K562 (cell line): ENCODE data around the gene CTXND1. TPM values are rescaled to one million over a fixed set of nuclear protein-coding genes. Genes with fewer than 3 reads are reported as not detected.

Experiments
- ATAC-seq: fragments of 200-7000 bp; cut with Tn5 transposase; 3 replicates; pipeline ENCODE4 v1.9.1; 2020; ENCODE audit warnings: moderate library complexity
- BruUV-seq: library from RNA; stranded (reverse); fragments of 400-500 nt; replicated peaks from 2 replicates; lab custom pipeline; 2021; lab: Mats Ljungman, UMichigan
- CTCF ChIA-PET: fragments of 300-600 bp; formaldehyde crosslinking; extraction: SDS; loops from one replicate; lab custom pipeline; 2021; ENCODE audit warnings: low intra/inter-chr PET ratio; lab: Yijun Ruan, JAX
- POLR2A ChIA-PET: fragments of 300-600, 350-650 bp; sonication (Branson Sonifier 250); formaldehyde crosslinking; extraction: SDS; loops from one replicate; lab custom pipeline; 2021; ENCODE audit warnings: antibody characterized with exemption, inconsistent platforms; lab: Yijun Ruan, JAX
- DNase-seq, 4 experiments: peaks; one replicate each; pipeline versions ENCODE4 v3.0.0 to v3.0.0-alpha.2; 2011 to 2018; ENCODE audit warnings: low spot score in 3 of 4, mixed read lengths in 3 of 4; ENCODE audit errors: extremely low read depth in 1 of 4
- FAIRE-seq: peaks from 2 replicates; lab custom pipeline; 2011; peaks lifted over from hg19 to GRCh38; lab: Jason Lieb, UNC
- H2AFZ ChIP-seq: 2 replicates; pipeline ENCODE4 v1.6.0; 2011; ENCODE audit warnings: low read depth, low read length, control low read depth, inconsistent platforms
- H3K27ac ChIP-seq: fragments of 200-600 bp; 3 replicates; pipeline ENCODE4 v1.8.0; 2011; ENCODE audit warnings: low read depth, mild to moderate bottlenecking, control low read depth, inconsistent platforms, low read length, moderate library complexity, mixed read lengths; ENCODE audit errors: extremely low read depth
- H3K27me3 ChIP-seq, 2 experiments: fragments of 300-600 bp in 1 of 2; 2 replicates in 1 of 2; 3 replicates in 1 of 2; pipeline versions ENCODE4 v1.6.0 to v1.8.0; 2011; ENCODE audit warnings: inconsistent platforms in 2 of 2, low read length in 2 of 2, mild to moderate bottlenecking in 1 of 2, mixed read lengths in 1 of 2, moderate library complexity in 1 of 2; ENCODE audit not compliant: control insufficient read depth in 2 of 2, insufficient read depth in 2 of 2
- H3K36me3 ChIP-seq: fragments of 300-600 bp; 3 replicates; pipeline ENCODE4 v1.8.0; 2011; ENCODE audit warnings: mild to moderate bottlenecking, low read length, inconsistent platforms; ENCODE audit not compliant: control insufficient read depth, insufficient read depth
- H3K4me1 ChIP-seq, 2 experiments: fragments of 200-600 bp in 1 of 2; replicated peaks in 1 of 2; 2 replicates in 1 of 2; 3 replicates in 1 of 2; pipeline versions ENCODE4 v1.5.1 to v1.8.0; 2011; ENCODE audit warnings: inconsistent platforms in 2 of 2, low read length in 2 of 2, mild to moderate bottlenecking in 1 of 2, mixed read lengths in 1 of 2, moderate library complexity in 1 of 2; ENCODE audit not compliant: control insufficient read depth in 2 of 2, insufficient read depth in 2 of 2
- H3K4me2 ChIP-seq: 2 replicates; pipeline ENCODE4 v1.6.1; 2011; ENCODE audit warnings: low read length, control low read depth, inconsistent platforms, mixed read lengths; ENCODE audit not compliant: insufficient read depth
- H3K4me3 ChIP-seq: fragments of 200-600 bp; sonication (generic), shearing (Covaris generic); 2 replicates; pipeline ENCODE4 v1.5.1; 2016; ENCODE audit warnings: control low read depth, inconsistent platforms
- H3K79me2 ChIP-seq: fragments of 200-600 bp; 3 replicates; pipeline ENCODE4 v1.8.0; 2011; ENCODE audit warnings: low read length, inconsistent platforms; ENCODE audit not compliant: control insufficient read depth, insufficient read depth
- H3K9ac ChIP-seq, 2 experiments: 2 replicates each; pipeline versions ENCODE4 v1.6.0 to v1.6.1; 2011; ENCODE audit warnings: low read depth in 2 of 2, low read length in 2 of 2, control low read depth in 1 of 2, inconsistent platforms in 1 of 2, mild to moderate bottlenecking in 1 of 2, mixed read lengths in 1 of 2; ENCODE audit not compliant: insufficient read depth in 1 of 2
- H3K9me1 ChIP-seq: one replicate; pipeline ENCODE4 v1.6.0; 2011; ENCODE audit warnings: inconsistent platforms, mild to moderate bottlenecking, low read length, moderate library complexity; ENCODE audit not compliant: control insufficient read depth, insufficient read depth
- H3K9me3 ChIP-seq: replicated peaks from 2 replicates; pipeline ENCODE4 v1.5.1; 2011; ENCODE audit warnings: low read depth, low read length, inconsistent platforms; ENCODE audit not compliant: control insufficient read depth, insufficient read depth
- H4K20me1 ChIP-seq: replicated peaks from 2 replicates; pipeline ENCODE4 v1.6.1; 2011; ENCODE audit warnings: low read length, inconsistent platforms, mixed read lengths; ENCODE audit not compliant: control insufficient read depth, insufficient read depth
- FOXA1 ChIP-seq: fragments of 450-650 bp; IDR thresholded peaks from 2 replicates; pipeline ENCODE4 v1.6.1; 2016; ENCODE audit warnings: mild to moderate bottlenecking, borderline replicate concordance
- KLF1 ChIP-seq: fragments of 450-650 bp; IDR thresholded peaks from 2 replicates; pipeline ENCODE4 v1.6.1; 2016; ENCODE audit warnings: missing genetic modification characterization, missing compliant biosample characterization
- LCOR ChIP-seq: sonication (generic); formaldehyde crosslinking; IDR thresholded peaks from 2 replicates; pipeline ENCODE4 v1.8.0; 2022; ENCODE audit warnings: mild to moderate bottlenecking, missing genetic modification reagents
- MCM5 ChIP-seq: fragments of 450-650 bp; IDR thresholded peaks from 2 replicates; pipeline ENCODE4 v1.6.1; 2016; ENCODE audit warnings: low read depth
- NR4A1 ChIP-seq, 2 experiments: fragments of 250-450 bp in 1 of 2; fragments of 450-650 bp in 1 of 2; sonication (Bioruptor Pico) in 1 of 2; IDR thresholded peaks; 2 replicates each; pipeline versions ENCODE4 v1.4.0 to v1.6.1; 2016 to 2020; ENCODE audit warnings: mild to moderate bottlenecking in 2 of 2, missing compliant biosample characterization in 1 of 2, missing genetic modification characterization in 1 of 2, moderate library complexity in 1 of 2
- PPARD ChIP-seq: fragments of 250-450 bp; sonication (Bioruptor Pico); IDR thresholded peaks from 2 replicates; pipeline ENCODE4 v1.8.0; 2022; ENCODE audit warnings: inconsistent platforms, mild to moderate bottlenecking, moderate library complexity
- SAFB2 ChIP-seq: fragments of 200-400 bp; formaldehyde crosslinking; IDR thresholded peaks from 2 replicates; pipeline ENCODE4 v1.6.1; 2018; ENCODE audit warnings: borderline replicate concordance, low read length, low read depth, moderate library complexity; ENCODE audit not compliant: severe bottlenecking
- SMARCA4 ChIP-seq: fragments of 450-650 bp; IDR thresholded peaks from 2 replicates; pipeline ENCODE4 v1.6.1; 2016
- SUPT5H ChIP-seq: fragments of 450-650 bp; IDR thresholded peaks from 2 replicates; pipeline ENCODE4 v1.6.1; 2016
- ZBTB1 ChIP-seq: sonication (generic); formaldehyde crosslinking; IDR thresholded peaks from 2 replicates; pipeline ENCODE4 v1.8.1; 2023; ENCODE audit warnings: missing genetic modification reagents, low read depth, mild to moderate bottlenecking, borderline replicate concordance
- ZKSCAN1 ChIP-seq: fragments of 150-350 bp; IDR thresholded peaks from 2 replicates; pipeline ENCODE4 v1.6.1; 2016; ENCODE audit warnings: low read depth, low read length
- ZNF12 ChIP-seq: sonication (generic); formaldehyde crosslinking; IDR thresholded peaks from 2 replicates; pipeline ENCODE4 v1.4.0; 2020; ENCODE audit warnings: mild to moderate bottlenecking, missing genetic modification reagents
- ZNF384 ChIP-seq: IDR thresholded peaks from 2 replicates; pipeline ENCODE4 v1.6.1; 2012; ENCODE audit warnings: low read depth, low read length, improper control_type of control experiment
- ZNF644 ChIP-seq: fragments of 200-800 bp; sonication (Bioruptor generic); IDR thresholded peaks from 2 replicates; pipeline ENCODE4 v1.6.1; 2016; ENCODE audit warnings: low read depth, missing genetic modification characterization, missing compliant biosample characterization
- ZZZ3 ChIP-seq: fragments of 450-650 bp; IDR thresholded peaks from 2 replicates; pipeline ENCODE4 v1.6.1; 2016; ENCODE audit warnings: antibody characterized with exemption, mild to moderate bottlenecking, moderate library complexity
- WGBS: fragments of 100-300 bp; shearing (Covaris generic); methylation state at CpG from one replicate; pipeline ENCODE4 v1.1.6; 2016; ENCODE audit warnings: low coverage, mixed read lengths; ENCODE audit not compliant: insufficient coverage; ENCODE audit errors: missing lambda C conversion rate; 5-methylcytosine and 5-hydroxymethylcytosine counted together
- in situ Hi-C: fragments of 300-500 bp; cut with MboI; formaldehyde crosslinking; loops from 4 replicates; pipeline ENCODE4 v1.15.0; 2018; ENCODE audit warnings: inconsistent platforms, mixed read lengths
- intact Hi-C: fragments of 100-400 bp; cut with micrococcal nuclease; formaldehyde crosslinking; loops from 2 replicates; pipeline ENCODE4 v1.14.2; 2022
- polyA plus RNA-seq, 8 experiments: library from polyadenylated mRNA; depleted of rRNA in 4 of 8; stranded (reverse) in 5 of 8; unstranded in 3 of 8; fragments of >200 nt; fragmentation: Nextera tagmentation in 2 of 8; fragmentation: Illumina TruSeq in 1 of 8; extraction: Ambion mirVana in 2 of 8; extraction: Trizol in 1 of 8; gene quantifications; 2 replicates each; pipeline versions ENCODE4 v1.2.1 to v1.2.3, GENCODE V29; 2011 to 2014; ENCODE audit warnings: inconsistent platforms in 1 of 8, missing spikeins in 1 of 8
- total RNA-seq, 7 experiments: library from RNA; depleted of rRNA in 6 of 7; stranded (reverse); fragments of >200 nt in 6 of 7; fragmentation: Illumina TruSeq in 2 of 7; extraction: Trizol in 2 of 7; gene quantifications; 2 replicates each; pipeline versions ENCODE4 v1.2.1 to v1.2.3, GENCODE V29; 2011 to 2021; ENCODE audit warnings: low replicate concordance in 1 of 7
- TF ChIP-seq, protein P1 (sequence below): fragments of 450-650 bp; IDR thresholded peaks from 2 replicates; pipeline ENCODE4 v1.6.1; 2016; ENCODE audit warnings: borderline replicate concordance
- TF ChIP-seq, protein P2 (sequence below): fragments of 450-650 bp; IDR thresholded peaks from 2 replicates; pipeline ENCODE4 v1.6.1; 2014; ENCODE audit warnings: low read depth, mild to moderate bottlenecking, moderate library complexity, borderline replicate concordance
- TF ChIP-seq, protein P3 (sequence below): fragments of 200-800 bp; sonication (Bioruptor generic); IDR thresholded peaks from 2 replicates; pipeline ENCODE4 v1.6.1; 2017; ENCODE audit warnings: missing genetic modification characterization, missing compliant biosample characterization

The CTXND1 gene
- total and polyA plus RNA-seq, 9 of the 15 experiments (the other 6 are each of a cell fraction or from before 2014, with no cell fraction given): 0.04 TPM; not detected in 7

DNA sequence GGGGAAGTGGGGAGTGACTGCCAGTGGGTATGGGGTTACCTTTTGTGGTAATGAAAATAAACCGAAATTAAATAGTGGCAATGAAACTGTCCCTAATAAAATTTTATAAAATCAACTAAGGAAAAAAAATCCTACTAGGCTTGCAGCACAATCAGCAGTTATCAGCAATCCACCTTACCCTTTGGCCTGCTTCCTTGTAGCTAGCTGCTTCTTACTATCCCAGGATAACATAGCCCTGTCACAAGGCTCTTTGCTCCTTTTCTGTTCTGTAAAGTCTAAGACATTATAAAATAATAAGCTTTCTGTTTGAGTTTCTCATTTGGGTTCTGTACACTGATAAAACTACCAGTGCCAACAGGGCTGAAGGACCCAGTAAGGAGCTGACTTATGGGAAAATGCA lies 23.0 kb upstream of the CTXND1 start:
- Histone ChIP-seq H3K9ac (no peak overlapping the region), H2AFZ (no peak overlapping the region), H4K20me1 (no peaks in the 10 kb centered on the region), H3K36me3 (no peaks in the 10 kb centered on the region), H3K4me1 (no peaks in the 10 kb centered on the region), H3K9me1 (no peaks in the 10 kb centered on the region), H3K9me3 (no peaks in the 10 kb centered on the region), H3K27ac (no peak overlapping the region), H3K4me2 (no peak overlapping the region), H3K27me3 (peaks cover 0 to 12% of the 10 kb centered on the region in 2 experiments; a peak in 1 of 5 replicates), H3K4me3 (no peak overlapping the region), H3K79me2 (no peaks in the 10 kb centered on the region)
- FAIRE-seq (no peak), ATAC-seq (no peak), DNase-seq (no peak)
- TF ChIP-seq, protein P1, sequence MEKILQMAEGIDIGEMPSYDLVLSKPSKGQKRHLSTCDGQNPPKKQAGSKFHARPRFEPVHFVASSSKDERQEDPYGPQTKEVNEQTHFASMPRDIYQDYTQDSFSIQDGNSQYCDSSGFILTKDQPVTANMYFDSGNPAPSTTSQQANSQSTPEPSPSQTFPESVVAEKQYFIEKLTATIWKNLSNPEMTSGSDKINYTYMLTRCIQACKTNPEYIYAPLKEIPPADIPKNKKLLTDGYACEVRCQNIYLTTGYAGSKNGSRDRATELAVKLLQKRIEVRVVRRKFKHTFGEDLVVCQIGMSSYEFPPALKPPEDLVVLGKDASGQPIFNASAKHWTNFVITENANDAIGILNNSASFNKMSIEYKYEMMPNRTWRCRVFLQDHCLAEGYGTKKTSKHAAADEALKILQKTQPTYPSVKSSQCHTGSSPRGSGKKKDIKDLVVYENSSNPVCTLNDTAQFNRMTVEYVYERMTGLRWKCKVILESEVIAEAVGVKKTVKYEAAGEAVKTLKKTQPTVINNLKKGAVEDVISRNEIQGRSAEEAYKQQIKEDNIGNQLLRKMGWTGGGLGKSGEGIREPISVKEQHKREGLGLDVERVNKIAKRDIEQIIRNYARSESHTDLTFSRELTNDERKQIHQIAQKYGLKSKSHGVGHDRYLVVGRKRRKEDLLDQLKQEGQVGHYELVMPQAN: no peak
- TF ChIP-seq ZNF644 (tag) (no peak), SAFB2 (no peak), SUPT5H (no peak), KLF1 (tag) (no peak), ZNF384 (no peak), MCM5 (no peak), SMARCA4 (no peak), PPARD (no peak), FOXA1 (no peak), NR4A1 (CRISPR knock-in tag; IDR thresholded peaks at IDR 0.05) (no peak), NR4A1 (tag; IDR thresholded peaks at IDR 0.05) (no peak), LCOR (no peak), ZKSCAN1 (no peak), ZBTB1 (no peak), ZZZ3 (no peak), ZNF12 (CRISPR knock-in tag) (no peak)
- TF ChIP-seq, protein P2, sequence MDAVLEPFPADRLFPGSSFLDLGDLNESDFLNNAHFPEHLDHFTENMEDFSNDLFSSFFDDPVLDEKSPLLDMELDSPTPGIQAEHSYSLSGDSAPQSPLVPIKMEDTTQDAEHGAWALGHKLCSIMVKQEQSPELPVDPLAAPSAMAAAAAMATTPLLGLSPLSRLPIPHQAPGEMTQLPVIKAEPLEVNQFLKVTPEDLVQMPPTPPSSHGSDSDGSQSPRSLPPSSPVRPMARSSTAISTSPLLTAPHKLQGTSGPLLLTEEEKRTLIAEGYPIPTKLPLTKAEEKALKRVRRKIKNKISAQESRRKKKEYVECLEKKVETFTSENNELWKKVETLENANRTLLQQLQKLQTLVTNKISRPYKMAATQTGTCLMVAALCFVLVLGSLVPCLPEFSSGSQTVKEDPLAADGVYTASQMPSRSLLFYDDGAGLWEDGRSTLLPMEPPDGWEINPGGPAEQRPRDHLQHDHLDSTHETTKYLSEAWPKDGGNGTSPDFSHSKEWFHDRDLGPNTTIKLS: no peak
- TF ChIP-seq, protein P3, sequence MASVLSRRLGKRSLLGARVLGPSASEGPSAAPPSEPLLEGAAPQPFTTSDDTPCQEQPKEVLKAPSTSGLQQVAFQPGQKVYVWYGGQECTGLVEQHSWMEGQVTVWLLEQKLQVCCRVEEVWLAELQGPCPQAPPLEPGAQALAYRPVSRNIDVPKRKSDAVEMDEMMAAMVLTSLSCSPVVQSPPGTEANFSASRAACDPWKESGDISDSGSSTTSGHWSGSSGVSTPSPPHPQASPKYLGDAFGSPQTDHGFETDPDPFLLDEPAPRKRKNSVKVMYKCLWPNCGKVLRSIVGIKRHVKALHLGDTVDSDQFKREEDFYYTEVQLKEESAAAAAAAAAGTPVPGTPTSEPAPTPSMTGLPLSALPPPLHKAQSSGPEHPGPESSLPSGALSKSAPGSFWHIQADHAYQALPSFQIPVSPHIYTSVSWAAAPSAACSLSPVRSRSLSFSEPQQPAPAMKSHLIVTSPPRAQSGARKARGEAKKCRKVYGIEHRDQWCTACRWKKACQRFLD: no peak
- intact Hi-C loops (no loop called here), in situ Hi-C loops (no loop called here)
- 5% methylated on average over 1 of the region's 1 CpG for WGBS
- POLR2A ChIA-PET: no interaction called here
- CTCF ChIA-PET: no interaction called here
- BruUV-seq: no TSS peak
